HG02884 (cell line): Measurements from ENCODE around the gene KIF26B.

Experiments used
- ATAC-seq: cut with Tn5 transposase; IDR thresholded peaks from one replicate; pipeline ENCODE4 v1.9.1; 2021; ENCODE audit warnings: mild to moderate bottlenecking, moderate library complexity; ENCODE audit not compliant: unreplicated experiment

The KIF26B gene

GRCh38 chr1:245131026-245131393, 23.8 kb upstream of the KIF26B start:
- no peak for ATAC-seq

- no peak for ATAC-seq
Observed at GRCh38 chr1:245132771-245133170, 22.0 kb upstream of the KIF26B start.

- no peak for ATAC-seq
Observed at GRCh38 chr1:245133995-245134715, 20.6 kb upstream of the KIF26B start.

- ATAC-seq = no peak
Observed at GRCh38 chr1:245142171-245142798, 12.5 kb upstream of the KIF26B start.

- no peak for ATAC-seq
Observed at GRCh38 chr1:245142976-245143375, 11.8 kb upstream of the KIF26B start.

GRCh38 chr1:245143849-245144248, 10.9 kb upstream of the KIF26B start:
- ATAC-seq = no peak

GRCh38 chr1:245148069-245148468, 6.7 kb upstream of the KIF26B start:
- ATAC-seq = no peak

GRCh38 chr1:245148861-245149260, 5.9 kb upstream of the KIF26B start:
- ATAC-seq = no peak

GRCh38 chr1:245153081-245153551, 1.7 kb upstream of the KIF26B start:
- no peak for ATAC-seq

- no peak for ATAC-seq
Observed at GRCh38 chr1:245153552-245154428, 995 bp upstream of the KIF26B start.

GRCh38 chr1:245155272-245156040, 671 bp downstream of the KIF26B start:
- no peak for ATAC-seq

GRCh38 chr1:245156041-245156735, 1.4 kb downstream of the KIF26B start:
- ATAC-seq = peak; percentile 81

GRCh38 chr1:245156736-245157505, 2.1 kb downstream of the KIF26B start:
- ATAC-seq = no peak

- no peak for ATAC-seq
Observed at GRCh38 chr1:245158913-245159312, 4.1 kb downstream of the KIF26B start.

GRCh38 chr1:245160288-245160687, 5.5 kb downstream of the KIF26B start:
- ATAC-seq = no peak

- ATAC-seq = no peak
Observed at GRCh38 chr1:245160741-245161400, 6.1 kb downstream of the KIF26B start.

GRCh38 chr1:245161866-245162265, 7.1 kb downstream of the KIF26B start:
- ATAC-seq = no peak

- ATAC-seq = no peak
Observed at GRCh38 chr1:245166471-245166885, 11.7 kb downstream of the KIF26B start.

GRCh38 chr1:245168086-245168485, 13.3 kb downstream of the KIF26B start:
- ATAC-seq = no peak
